Measurements from ENCODE around the gene LCE2C. TPM values are rescaled to one million over a fixed set of nuclear protein-coding genes. Genes with fewer than 3 reads are reported as not detected.

The LCE2C gene
- total RNA-seq, 2 experiments from 2014 or later: not detected

GRCh38 chr1:152707860-152708259, 32.8 kb downstream of the LCE2C start, which contains the start of gene LCE4A:
Gene LCE4A, plus strand, starts transcription at chr1:152708160. Its CDS starts 916 bp downstream, at chr1:152709076.
- ChIA-PET CTCF (no interaction called here), POLR2A (no interaction called here)

GRCh38 chr1:152718238-152718637, 43.2 kb downstream of the LCE2C start:
- CTCF ChIA-PET: no interaction called here
- POLR2A ChIA-PET: no interaction called here

GRCh38 chr1:152725261-152725660, 50.2 kb downstream of the LCE2C start:
- ChIA-PET CTCF (no interaction called here), POLR2A (no interaction called here)

Other genes with a start within 250 kb of the LCE2C start
- not detected for gene LCE5A, start 164.5 kb upstream of the LCE2C start, total RNA-seq
- gene CRCT1, start 160.8 kb upstream of the LCE2C start, total RNA-seq: not detected
- not detected for gene LCE3E, start 108.5 kb upstream of the LCE2C start, total RNA-seq
- gene LCE3D, start 94.8 kb upstream of the LCE2C start, total RNA-seq: not detected
- gene LCE3C, start 75.0 kb upstream of the LCE2C start, total RNA-seq: not detected
- gene LCE3B, start 61.5 kb upstream of the LCE2C start, total RNA-seq: not detected
- not detected for gene LCE3A, start 52.2 kb upstream of the LCE2C start, total RNA-seq
- not detected for gene LCE2D, start 11.9 kb upstream of the LCE2C start, total RNA-seq
- not detected for gene LCE2B, start 10.8 kb downstream of the LCE2C start, total RNA-seq
- not detected for gene LCE2A, start 23.1 kb downstream of the LCE2C start, total RNA-seq
- not detected for gene LCE4A, start 32.9 kb downstream of the LCE2C start, total RNA-seq
- not detected for gene KPRP, start 82.7 kb downstream of the LCE2C start, total RNA-seq
- not detected for gene LCE1F, start 99.9 kb downstream of the LCE2C start, total RNA-seq
- not detected for gene LCE1E, start 111.0 kb downstream of the LCE2C start, total RNA-seq
- not detected for gene LCE1D, start 121.4 kb downstream of the LCE2C start, total RNA-seq
- not detected for gene LCE1C, start 131.4 kb downstream of the LCE2C start, total RNA-seq
- not detected for gene LCE1B, start 136.7 kb downstream of the LCE2C start, total RNA-seq
- gene LCE1A, start 152.2 kb downstream of the LCE2C start, total RNA-seq: not detected
- gene LCE6A, start 167.6 kb downstream of the LCE2C start, total RNA-seq: not detected
- not detected for gene LCE7A, start 184.7 kb downstream of the LCE2C start, total RNA-seq
- gene SMCP, start 203.0 kb downstream of the LCE2C start, total RNA-seq: not detected
- gene IVL, start 233.3 kb downstream of the LCE2C start, total RNA-seq: not detected